ENCODE measurements around the gene PHACTR2. TPM values are rescaled to one million over a fixed set of nuclear protein-coding genes. Genes with fewer than 3 reads are reported as not detected.
"Not testable (repeated sequence)": the region's sequence is repeated elsewhere in the genome, so short reads cannot be mapped to it uniquely, and the experiment has no call there.

Gene PHACTR2
- 33.3 TPM for polyA plus RNA-seq (2013, experiment 1 of 4)
- 42.0 TPM for polyA plus RNA-seq (2013, experiment 2 of 4)
- polyA plus RNA-seq (2013, experiment 3 of 4) = 22.7 TPM
- 27.3 TPM for polyA plus RNA-seq (2013, experiment 4 of 4)

- H3K9me3 ChIP-seq (ENCODE audit: control insufficient read depth, low read length) = no peaks in the 10 kb centered on the region
- H3K4me1 ChIP-seq (ENCODE audit: control insufficient read depth, insufficient read depth, low read length) = peaks cover 37% of the 10 kb centered on the region
- 0% methylated on average over 67 to 68 of the region's 69 CpGs for WGBS, 2 experiments
- no peaks in the 10 kb centered on the region for H3K36me3 ChIP-seq (ENCODE audit: control insufficient read depth, insufficient read depth, low read length)
- H3K4me3 ChIP-seq (ENCODE audit: insufficient read depth, low read depth, low read length) = peak within 1 kb of the TSS; percentile 68
- H3K27ac ChIP-seq (ENCODE audit: insufficient read depth, low read depth, low read length, poor library complexity, severe bottlenecking) = peak within 1 kb of the TSS; percentile 85
- H3K27me3 ChIP-seq (ENCODE audit: control insufficient read depth, insufficient read depth, low read length, poor library complexity, severe bottlenecking) = no peaks in the 10 kb centered on the region
Measured at GRCh38 chr6:143677891-143678791, at the start of gene PHACTR2. PHACTR2 (plus strand) TSS chr6:143677965; CDS start chr6:143678164, 199 bp downstream.

- H3K27ac ChIP-seq (ENCODE audit: insufficient read depth, low read depth, low read length, poor library complexity, severe bottlenecking) = no peak overlapping the region
- H3K4me1 ChIP-seq (ENCODE audit: control insufficient read depth, insufficient read depth, low read length) = no peaks in the 10 kb centered on the region
- WGBS, 2 experiments = 93 to 95% methylated on average over 12 of the region's 12 CpGs
- no peak overlapping the region for H3K4me3 ChIP-seq (ENCODE audit: insufficient read depth, low read depth, low read length)
- no peaks in the 10 kb centered on the region for H3K36me3 ChIP-seq (ENCODE audit: control insufficient read depth, insufficient read depth, low read length)
- no peaks in the 10 kb centered on the region for H3K27me3 ChIP-seq (ENCODE audit: control insufficient read depth, insufficient read depth, low read length, poor library complexity, severe bottlenecking)
- no peaks in the 10 kb centered on the region for H3K9me3 ChIP-seq (ENCODE audit: control insufficient read depth, low read length)
Measured at GRCh38 chr6:143629104-143630080, 48.4 kb upstream of the PHACTR2 start.

GRCh38 chr6:143631196-143631595, 46.6 kb upstream of the PHACTR2 start:
- H3K27me3 ChIP-seq (ENCODE audit: control insufficient read depth, insufficient read depth, low read length, poor library complexity, severe bottlenecking); H3K4me1 ChIP-seq (ENCODE audit: control insufficient read depth, insufficient read depth, low read length); H3K9me3 ChIP-seq (ENCODE audit: control insufficient read depth, low read length); H3K27ac ChIP-seq (ENCODE audit: insufficient read depth, low read depth, low read length, poor library complexity, severe bottlenecking); H3K4me3 ChIP-seq (ENCODE audit: insufficient read depth, low read depth, low read length); H3K36me3 ChIP-seq (ENCODE audit: control insufficient read depth, insufficient read depth, low read length): not testable (repeated sequence)
- WGBS, 2 experiments = 93 to 98% methylated on average over 4 of the region's 4 CpGs

- Histone ChIP-seq H3K36me3 (ENCODE audit: control insufficient read depth, insufficient read depth, low read length) (no peaks in the 10 kb centered on the region), H3K4me3 (ENCODE audit: insufficient read depth, low read depth, low read length) (no peak overlapping the region), H3K27me3 (ENCODE audit: control insufficient read depth, insufficient read depth, low read length, poor library complexity, severe bottlenecking) (no peaks in the 10 kb centered on the region), H3K9me3 (ENCODE audit: control insufficient read depth, low read length) (no peaks in the 10 kb centered on the region), H3K4me1 (ENCODE audit: control insufficient read depth, insufficient read depth, low read length) (no peaks in the 10 kb centered on the region), H3K27ac (ENCODE audit: insufficient read depth, low read depth, low read length, poor library complexity, severe bottlenecking) (no peak overlapping the region)
- 87 to 92% methylated on average over 4 of the region's 4 CpGs for WGBS, 2 experiments
Measured at GRCh38 chr6:143632894-143633293, 44.9 kb upstream of the PHACTR2 start.

GRCh38 chr6:143634486-143634885, 43.3 kb upstream of the PHACTR2 start:
- WGBS, 2 experiments = 69 to 73% methylated on average over 2 of the region's 2 CpGs
- H3K9me3 ChIP-seq (ENCODE audit: control insufficient read depth, low read length) = no peaks in the 10 kb centered on the region
- H3K27ac ChIP-seq (ENCODE audit: insufficient read depth, low read depth, low read length, poor library complexity, severe bottlenecking) = no peak overlapping the region
- no peaks in the 10 kb centered on the region for H3K36me3 ChIP-seq (ENCODE audit: control insufficient read depth, insufficient read depth, low read length)
- no peaks in the 10 kb centered on the region for H3K4me1 ChIP-seq (ENCODE audit: control insufficient read depth, insufficient read depth, low read length)
- no peaks in the 10 kb centered on the region for H3K27me3 ChIP-seq (ENCODE audit: control insufficient read depth, insufficient read depth, low read length, poor library complexity, severe bottlenecking)
- H3K4me3 ChIP-seq (ENCODE audit: insufficient read depth, low read depth, low read length) = no peak overlapping the region

- no peaks in the 10 kb centered on the region for H3K4me1 ChIP-seq (ENCODE audit: control insufficient read depth, insufficient read depth, low read length)
- no peak overlapping the region for H3K4me3 ChIP-seq (ENCODE audit: insufficient read depth, low read depth, low read length)
- WGBS, 2 experiments = 36 to 53% methylated on average over 3 of the region's 3 CpGs
- H3K9me3 ChIP-seq (ENCODE audit: control insufficient read depth, low read length) = no peaks in the 10 kb centered on the region
- no peaks in the 10 kb centered on the region for H3K27me3 ChIP-seq (ENCODE audit: control insufficient read depth, insufficient read depth, low read length, poor library complexity, severe bottlenecking)
- H3K36me3 ChIP-seq (ENCODE audit: control insufficient read depth, insufficient read depth, low read length) = no peaks in the 10 kb centered on the region
- no peak overlapping the region for H3K27ac ChIP-seq (ENCODE audit: insufficient read depth, low read depth, low read length, poor library complexity, severe bottlenecking)
Measured at GRCh38 chr6:143637691-143638090, 40.1 kb upstream of the PHACTR2 start.

GRCh38 chr6:143642403-143642802, 35.4 kb upstream of the PHACTR2 start:
- no peaks in the 10 kb centered on the region for H3K4me1 ChIP-seq (ENCODE audit: control insufficient read depth, insufficient read depth, low read length)
- H3K36me3 ChIP-seq (ENCODE audit: control insufficient read depth, insufficient read depth, low read length) = no peaks in the 10 kb centered on the region
- no peak overlapping the region for H3K27ac ChIP-seq (ENCODE audit: insufficient read depth, low read depth, low read length, poor library complexity, severe bottlenecking)
- no peak overlapping the region for H3K4me3 ChIP-seq (ENCODE audit: insufficient read depth, low read depth, low read length)
- no peaks in the 10 kb centered on the region for H3K9me3 ChIP-seq (ENCODE audit: control insufficient read depth, low read length)
- 84 to 99% methylated on average over 2 of the region's 2 CpGs for WGBS, 2 experiments
- no peaks in the 10 kb centered on the region for H3K27me3 ChIP-seq (ENCODE audit: control insufficient read depth, insufficient read depth, low read length, poor library complexity, severe bottlenecking)

GRCh38 chr6:143647191-143647590, 30.6 kb upstream of the PHACTR2 start:
- H3K36me3 ChIP-seq (ENCODE audit: control insufficient read depth, insufficient read depth, low read length) = no peaks in the 10 kb centered on the region
- H3K27ac ChIP-seq (ENCODE audit: insufficient read depth, low read depth, low read length, poor library complexity, severe bottlenecking) = no peak overlapping the region
- WGBS, 2 experiments = 88 to 92% methylated on average over 3 of the region's 3 CpGs
- H3K4me3 ChIP-seq (ENCODE audit: insufficient read depth, low read depth, low read length) = no peak overlapping the region
- H3K27me3 ChIP-seq (ENCODE audit: control insufficient read depth, insufficient read depth, low read length, poor library complexity, severe bottlenecking) = no peaks in the 10 kb centered on the region
- no peaks in the 10 kb centered on the region for H3K4me1 ChIP-seq (ENCODE audit: control insufficient read depth, insufficient read depth, low read length)
- no peaks in the 10 kb centered on the region for H3K9me3 ChIP-seq (ENCODE audit: control insufficient read depth, low read length)

- Histone ChIP-seq H3K4me3 (ENCODE audit: insufficient read depth, low read depth, low read length) (no peak overlapping the region), H3K9me3 (ENCODE audit: control insufficient read depth, low read length) (no peaks in the 10 kb centered on the region), H3K4me1 (ENCODE audit: control insufficient read depth, insufficient read depth, low read length) (no peaks in the 10 kb centered on the region), H3K27me3 (ENCODE audit: control insufficient read depth, insufficient read depth, low read length, poor library complexity, severe bottlenecking) (no peaks in the 10 kb centered on the region), H3K27ac (ENCODE audit: insufficient read depth, low read depth, low read length, poor library complexity, severe bottlenecking) (no peak overlapping the region), H3K36me3 (ENCODE audit: control insufficient read depth, insufficient read depth, low read length) (no peaks in the 10 kb centered on the region)
- 76 to 80% methylated on average over 6 of the region's 6 CpGs for WGBS, 2 experiments
Measured at GRCh38 chr6:143647732-143648131, 30.0 kb upstream of the PHACTR2 start.

GRCh38 chr6:143649319-143649718, 28.4 kb upstream of the PHACTR2 start:
- not testable (repeated sequence) for H3K4me3 ChIP-seq (ENCODE audit: insufficient read depth, low read depth, low read length); H3K36me3 ChIP-seq (ENCODE audit: control insufficient read depth, insufficient read depth, low read length); H3K4me1 ChIP-seq (ENCODE audit: control insufficient read depth, insufficient read depth, low read length); H3K27me3 ChIP-seq (ENCODE audit: control insufficient read depth, insufficient read depth, low read length, poor library complexity, severe bottlenecking); H3K9me3 ChIP-seq (ENCODE audit: control insufficient read depth, low read length); H3K27ac ChIP-seq (ENCODE audit: insufficient read depth, low read depth, low read length, poor library complexity, severe bottlenecking)
- 100% methylated on average over 1 of the region's 1 CpG for WGBS, 2 experiments
